Parathyroid adenoma (tissue), 2 donors: ENCODE results near the gene LTN1.
A peak's percentile ranks its signal among the peaks of the same experiment; 100 is the strongest.

ENCODE experiments used
- H2AFZ ChIP-seq: fragments of 300-600 bp; sonication (generic); one replicate; pipeline ENCODE4 v1.7.0; 2017; ENCODE audit warnings: antibody characterized with exemption, mild to moderate bottlenecking
- H3K27ac ChIP-seq: fragments of 300-600 bp; sonication (generic); one replicate; pipeline ENCODE4 v1.7.0; 2017
- H3K27me3 ChIP-seq: fragments of 300-600 bp; sonication (generic); one replicate; pipeline ENCODE4 v1.7.0; 2017; ENCODE audit warnings: low read length; ENCODE audit not compliant: control insufficient read depth, insufficient read depth
- H3K36me3 ChIP-seq: fragments of 300-600 bp; sonication (generic); one replicate; pipeline ENCODE4 v1.7.0; 2017; ENCODE audit warnings: low read length; ENCODE audit not compliant: control insufficient read depth, insufficient read depth
- H3K4me1 ChIP-seq: fragments of 300-600 bp; sonication (generic); one replicate; pipeline ENCODE4 v1.7.0; 2017; ENCODE audit warnings: control low read depth
- H3K4me2 ChIP-seq: fragments of 300-600 bp; sonication (generic); one replicate; pipeline ENCODE4 v1.7.0; 2017; ENCODE audit warnings: low read length
- H3K4me3 ChIP-seq: fragments of 300-600 bp; sonication (generic); one replicate; pipeline ENCODE4 v1.7.0; 2017; ENCODE audit warnings: low read depth, low read length
- H3K79me2 ChIP-seq: fragments of 300-600 bp; sonication (generic); one replicate; pipeline ENCODE4 v1.7.0; 2017; ENCODE audit warnings: control low read depth
- H3K9ac ChIP-seq: fragments of 300-600 bp; sonication (generic); one replicate; pipeline ENCODE4 v1.7.0; 2017; ENCODE audit warnings: mild to moderate bottlenecking
- H3K9me3 ChIP-seq: fragments of 300-600 bp; sonication (generic); one replicate; pipeline ENCODE4 v1.7.0; 2017; ENCODE audit warnings: low read length; ENCODE audit not compliant: control insufficient read depth
- CTCF ChIP-seq: fragments of 300-600 bp; sonication (generic); IDR thresholded peaks from one replicate; pipeline ENCODE4 v1.7.0; 2017; ENCODE audit warnings: antibody characterized with exemption, mild to moderate bottlenecking
- donor health status: primary hyperparathyroidism.

LTN1 gene

DNA sequence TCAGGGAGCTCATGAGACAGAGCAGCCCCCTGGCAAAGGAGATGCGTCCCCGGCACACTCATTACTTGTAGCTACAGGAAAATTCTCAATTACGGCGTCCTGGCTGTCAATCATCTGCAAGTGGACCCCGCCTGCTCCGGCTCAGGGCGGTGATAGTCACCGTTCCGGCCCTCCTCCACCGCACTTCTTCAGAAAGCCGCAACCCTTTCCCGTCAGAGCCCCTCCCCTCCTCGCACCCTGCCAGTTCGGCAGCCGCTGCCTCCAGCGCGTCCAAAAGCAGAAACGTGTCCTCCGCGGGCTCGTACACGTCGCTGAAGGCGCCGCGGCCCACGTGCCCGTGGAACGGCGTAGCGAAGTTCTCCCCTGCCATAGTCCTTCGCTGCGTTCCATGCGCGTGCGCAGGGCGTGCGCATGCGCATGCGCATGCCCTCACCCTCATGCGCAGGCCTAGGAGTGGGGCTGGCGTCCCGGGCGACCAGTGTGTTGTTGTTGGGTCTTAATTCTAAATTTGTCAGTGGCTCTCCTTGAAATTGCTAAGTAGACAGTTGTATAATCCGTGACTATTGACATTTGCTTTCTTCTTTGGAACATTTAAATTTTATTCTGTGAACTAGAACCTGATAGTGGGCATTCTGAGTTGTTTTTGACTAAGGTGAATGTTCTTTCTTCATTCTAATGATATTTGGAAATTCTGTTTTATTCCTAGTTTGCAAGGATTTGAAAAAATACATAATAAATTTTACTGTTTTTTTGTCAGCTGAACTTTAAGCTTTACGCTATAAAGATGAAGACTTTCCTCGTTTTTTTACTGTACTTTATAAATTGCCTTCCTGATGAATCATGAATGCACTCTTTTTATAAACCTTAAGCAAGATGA lies 107.5 kb downstream of the LTN1 start:
- Histone ChIP-seq H3K4me3 (peak overlapping the region; percentile 82), H3K27ac (peak overlapping the region; percentile 82), H3K9me3 (peaks cover 6% of the 10 kb centered on the region), H3K4me1 (no peaks in the 10 kb centered on the region), H3K36me3 (no peaks in the 10 kb centered on the region), H3K27me3 (no peaks in the 10 kb centered on the region), H3K9ac (no peak overlapping the region), H2AFZ (peak overlapping the region; percentile 76), H3K4me2 (peak overlapping the region; percentile 73), H3K79me2 (no peaks in the 10 kb centered on the region)
- TF ChIP-seq CTCF: no peak

- peak overlapping the region; percentile 82 for H3K4me3 ChIP-seq
- H3K9me3 ChIP-seq: peaks cover 6% of the 10 kb centered on the region
- H3K27me3 ChIP-seq: no peaks in the 10 kb centered on the region
- H3K79me2 ChIP-seq: no peaks in the 10 kb centered on the region
- H2AFZ ChIP-seq: peak overlapping the region; percentile 76
- no peak overlapping the region for H3K9ac ChIP-seq
- H3K4me2 ChIP-seq: peak overlapping the region; percentile 73
- no peaks in the 10 kb centered on the region for H3K4me1 ChIP-seq
- H3K36me3 ChIP-seq: no peaks in the 10 kb centered on the region
- peak overlapping the region; percentile 82 for H3K27ac ChIP-seq
- no peak for TF ChIP-seq CTCF
These were observed 108.2 kb downstream of the LTN1 start for GRCh38 chr21:28884481-28884880.

- Histone ChIP-seq H3K27me3 (no peaks in the 10 kb centered on the region), H3K4me2 (peak overlapping the region; percentile 73), H3K9me3 (peaks cover 6% of the 10 kb centered on the region), H2AFZ (peak overlapping the region; percentile 76), H3K4me3 (peak overlapping the region; percentile 82), H3K4me1 (no peaks in the 10 kb centered on the region), H3K36me3 (no peaks in the 10 kb centered on the region), H3K9ac (no peak overlapping the region), H3K79me2 (no peaks in the 10 kb centered on the region), H3K27ac (no peak overlapping the region)
- no peak for TF ChIP-seq CTCF
These were observed 108.7 kb downstream of the LTN1 start for GRCh38 chr21:28883931-28884330.

DNA sequence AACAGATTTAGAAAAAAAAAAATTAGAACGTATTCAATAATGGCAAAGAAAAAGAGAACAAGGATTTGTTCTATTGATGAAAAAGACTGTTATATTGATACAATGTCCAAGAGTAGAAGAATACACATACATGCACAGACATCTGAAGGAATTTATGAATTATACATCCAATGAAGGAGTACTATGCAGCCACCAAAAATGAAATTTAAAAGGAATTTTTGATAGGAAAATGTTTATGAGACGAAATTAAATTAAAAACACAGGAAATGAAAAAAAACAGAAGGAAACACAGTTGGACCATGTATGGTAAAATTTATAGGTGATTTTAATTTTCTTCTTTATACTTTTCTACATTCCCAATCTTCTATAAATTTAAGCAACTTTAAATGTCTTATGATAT lies 110.3 kb downstream of the LTN1 start:
- no peaks in the 10 kb centered on the region for H3K4me1 ChIP-seq
- H3K27ac ChIP-seq: no peak overlapping the region
- H3K4me3 ChIP-seq: no peak overlapping the region
- no peaks in the 10 kb centered on the region for H3K79me2 ChIP-seq
- H2AFZ ChIP-seq: no peak overlapping the region
- peaks cover 6% of the 10 kb centered on the region for H3K9me3 ChIP-seq
- no peaks in the 10 kb centered on the region for H3K27me3 ChIP-seq
- H3K36me3 ChIP-seq: no peaks in the 10 kb centered on the region
- no peak overlapping the region for H3K4me2 ChIP-seq
- no peak for TF ChIP-seq CTCF
- no peak overlapping the region for H3K9ac ChIP-seq
